ENCODE data around the gene RPL13. TPM values are rescaled to one million over a fixed set of nuclear protein-coding genes. Genes with fewer than 3 reads are reported as not detected.

The RPL13 gene
- total RNA-seq, 1 donor from 2014 or later, result 8,204 TPM

DNA sequence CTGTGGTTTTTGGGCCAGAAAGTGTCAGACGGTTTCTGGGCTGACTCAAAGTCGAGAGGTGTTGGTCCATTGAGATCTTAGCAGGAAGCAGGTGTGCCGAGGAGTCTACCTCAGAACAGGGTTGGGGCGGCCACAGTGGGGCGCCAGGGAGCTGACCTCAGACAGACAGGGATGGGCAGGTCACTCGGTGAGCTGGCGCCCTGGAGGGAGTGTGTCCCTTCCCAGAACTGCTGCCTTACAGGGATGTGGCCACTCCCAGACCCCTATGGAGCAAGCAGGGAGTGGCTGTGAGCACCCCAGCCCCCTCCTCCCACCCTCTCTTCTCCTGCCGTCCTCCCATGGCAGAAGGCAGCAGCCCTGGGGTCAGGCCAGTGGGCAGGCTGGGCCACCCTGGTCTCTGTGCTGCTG is 39.0 kb downstream of the RPL13 start:
- H3K27ac ChIP-seq, result no peak overlapping the region
- intact Hi-C loops (cut with DNase I), result no loop called here

DNA sequence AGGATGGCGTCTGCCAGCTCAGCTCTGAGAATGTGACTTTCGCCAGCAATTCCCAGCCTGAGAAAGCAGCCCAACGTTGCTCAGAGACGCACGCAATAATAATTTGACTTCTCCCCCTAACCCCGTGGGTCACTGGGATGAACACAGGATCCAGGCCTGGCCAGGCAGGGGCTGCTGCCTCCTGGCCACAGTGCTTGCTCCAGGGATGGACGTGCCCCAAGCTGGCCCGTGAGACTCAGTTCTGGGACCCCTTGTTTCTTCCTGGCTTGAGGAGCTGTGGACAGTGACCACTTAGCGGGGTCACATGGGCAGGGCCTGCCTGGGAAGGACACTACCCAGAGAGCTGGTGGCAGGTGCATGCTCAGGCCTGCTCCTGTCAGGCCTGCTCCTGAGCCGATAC is 39.4 kb downstream of the RPL13 start:
- Histone ChIP-seq H3K27ac (no peak overlapping the region), H3K4me1 (peaks cover 9% of the 10 kb centered on the region), H3K36me3 (no peaks in the 10 kb centered on the region), H3K4me3 (no peak overlapping the region), H3K27me3 (no peaks in the 10 kb centered on the region), H3K9me3 (no peaks in the 10 kb centered on the region)
- no peak for DNase-seq (ENCODE audit: extremely low spot score in 2 of 2)
- TF ChIP-seq POLR2AphosphoS5 (IDR thresholded peaks at IDR 0.05; ENCODE audit: insufficient read depth in 1 of 2, low read depth in 1 of 2), result no peak
- TF ChIP-seq, protein P1, sequence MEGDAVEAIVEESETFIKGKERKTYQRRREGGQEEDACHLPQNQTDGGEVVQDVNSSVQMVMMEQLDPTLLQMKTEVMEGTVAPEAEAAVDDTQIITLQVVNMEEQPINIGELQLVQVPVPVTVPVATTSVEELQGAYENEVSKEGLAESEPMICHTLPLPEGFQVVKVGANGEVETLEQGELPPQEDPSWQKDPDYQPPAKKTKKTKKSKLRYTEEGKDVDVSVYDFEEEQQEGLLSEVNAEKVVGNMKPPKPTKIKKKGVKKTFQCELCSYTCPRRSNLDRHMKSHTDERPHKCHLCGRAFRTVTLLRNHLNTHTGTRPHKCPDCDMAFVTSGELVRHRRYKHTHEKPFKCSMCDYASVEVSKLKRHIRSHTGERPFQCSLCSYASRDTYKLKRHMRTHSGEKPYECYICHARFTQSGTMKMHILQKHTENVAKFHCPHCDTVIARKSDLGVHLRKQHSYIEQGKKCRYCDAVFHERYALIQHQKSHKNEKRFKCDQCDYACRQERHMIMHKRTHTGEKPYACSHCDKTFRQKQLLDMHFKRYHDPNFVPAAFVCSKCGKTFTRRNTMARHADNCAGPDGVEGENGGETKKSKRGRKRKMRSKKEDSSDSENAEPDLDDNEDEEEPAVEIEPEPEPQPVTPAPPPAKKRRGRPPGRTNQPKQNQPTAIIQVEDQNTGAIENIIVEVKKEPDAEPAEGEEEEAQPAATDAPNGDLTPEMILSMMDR (IDR thresholded peaks at IDR 0.05), result no peak
- TF ChIP-seq POLR2A (IDR thresholded peaks at IDR 0.05), result no peak
- intact Hi-C loops (cut with DNase I), result no loop called here

More for the DNA sequence above, 39.0 kb downstream of the RPL13 start:
- Histone ChIP-seq H3K27me3 (no peaks in the 10 kb centered on the region), H3K36me3 (no peaks in the 10 kb centered on the region), H3K4me1 (peaks cover 9% of the 10 kb centered on the region), H3K4me3 (no peak overlapping the region), H3K9me3 (no peaks in the 10 kb centered on the region)
- TF ChIP-seq, protein P1 (IDR thresholded peaks at IDR 0.05), result no peak
- no peak for TF ChIP-seq POLR2AphosphoS5 (IDR thresholded peaks at IDR 0.05; ENCODE audit: insufficient read depth in 1 of 2, low read depth in 1 of 2)
- TF ChIP-seq POLR2A (IDR thresholded peaks at IDR 0.05), result no peak
- no peak for DNase-seq (ENCODE audit: extremely low spot score in 2 of 2)

DNA sequence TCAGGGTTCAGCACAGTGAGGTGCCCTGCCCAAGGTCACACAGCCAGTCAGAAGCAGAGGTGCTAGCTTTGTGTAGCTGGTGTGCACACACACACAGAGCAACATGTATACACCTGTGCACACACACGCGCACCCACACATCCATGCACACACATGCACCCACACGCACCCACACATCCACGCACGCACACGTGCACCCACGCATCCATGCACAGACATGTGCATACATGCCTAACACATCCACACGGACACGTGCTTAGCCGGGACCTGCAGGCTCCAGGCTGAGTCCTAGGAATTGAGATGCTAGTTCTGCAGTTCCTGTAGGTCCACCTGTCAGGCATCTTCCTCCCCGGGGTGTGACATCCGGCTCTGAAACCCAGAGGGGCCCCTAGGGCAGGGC is 39.9 kb downstream of the RPL13 start:
- Histone ChIP-seq H3K27me3 (no peaks in the 10 kb centered on the region), H3K36me3 (no peaks in the 10 kb centered on the region), H3K4me1 (peaks cover 9% of the 10 kb centered on the region), H3K9me3 (no peaks in the 10 kb centered on the region), H3K27ac (no peak overlapping the region), H3K4me3 (no peak overlapping the region)
- TF ChIP-seq, protein P1 (IDR thresholded peaks at IDR 0.05), result no peak
- no peak for TF ChIP-seq POLR2AphosphoS5 (IDR thresholded peaks at IDR 0.05; ENCODE audit: insufficient read depth in 1 of 2, low read depth in 1 of 2)
- TF ChIP-seq POLR2A (IDR thresholded peaks at IDR 0.05), result no peak
- DNase-seq (ENCODE audit: extremely low spot score in 2 of 2), result no peak
- intact Hi-C loops (cut with DNase I), result no loop called here

DNA sequence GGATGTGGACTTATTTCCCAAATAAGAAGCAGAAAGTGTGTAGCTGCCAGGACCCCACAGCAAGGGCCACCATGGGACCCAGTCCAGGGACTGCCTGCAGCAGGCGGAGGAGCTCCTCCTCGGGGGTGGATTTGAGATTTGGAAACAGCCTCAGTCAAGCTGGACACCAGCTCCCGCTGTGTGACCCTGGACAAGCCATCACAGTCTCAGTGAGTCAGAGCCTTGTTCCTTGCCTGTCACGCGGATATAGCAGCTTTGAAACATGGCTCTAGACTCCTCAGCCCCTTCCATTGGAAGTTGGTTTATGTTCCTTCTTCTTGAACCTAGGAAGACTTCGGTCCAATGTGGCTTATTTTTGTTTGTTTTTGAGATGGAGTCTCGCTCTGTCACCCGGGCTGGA is 40.5 kb downstream of the RPL13 start:
- Histone ChIP-seq H3K4me1 (peaks cover 9% of the 10 kb centered on the region), H3K9me3 (no peaks in the 10 kb centered on the region), H3K4me3 (no peak overlapping the region), H3K27ac (no peak overlapping the region), H3K36me3 (no peaks in the 10 kb centered on the region), H3K27me3 (no peaks in the 10 kb centered on the region)
- TF ChIP-seq, protein P1 (IDR thresholded peaks at IDR 0.05), result no peak
- TF ChIP-seq POLR2A (IDR thresholded peaks at IDR 0.05), result no peak
- DNase-seq (ENCODE audit: extremely low spot score in 2 of 2), result no peak
- intact Hi-C loops (cut with DNase I), result no loop called here

DNA sequence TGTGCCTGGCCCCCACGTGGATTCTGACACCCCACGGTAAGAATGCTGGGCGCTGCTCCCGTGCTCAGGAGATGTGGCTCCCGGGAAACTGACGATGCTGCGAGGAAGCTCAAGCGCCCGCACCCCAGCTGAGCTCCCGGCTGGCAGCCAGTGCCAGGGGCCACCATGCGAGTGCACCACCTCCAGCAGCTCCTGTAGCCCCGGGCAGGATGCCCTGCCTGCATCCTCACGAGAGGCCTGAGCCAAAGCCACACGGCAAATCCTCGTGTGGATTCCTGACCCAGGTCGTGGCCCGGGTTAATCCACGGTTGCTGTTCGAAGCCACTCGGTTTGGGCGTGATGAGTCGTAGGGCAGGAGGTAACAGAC is 41.4 kb downstream of the RPL13 start:
- no peak for DNase-seq (ENCODE audit: extremely low spot score in 2 of 2)
- Histone ChIP-seq H3K27me3 (no peaks in the 10 kb centered on the region), H3K36me3 (no peaks in the 10 kb centered on the region), H3K27ac (no peak overlapping the region), H3K4me1 (peaks cover 9% of the 10 kb centered on the region), H3K9me3 (no peaks in the 10 kb centered on the region), H3K4me3 (peak overlapping the region in 1 of 2 donors; percentile 21)
- no peak for TF ChIP-seq POLR2AphosphoS5 (IDR thresholded peaks at IDR 0.05; ENCODE audit: insufficient read depth in 1 of 2, low read depth in 1 of 2)
- TF ChIP-seq POLR2A (IDR thresholded peaks at IDR 0.05), result no peak
- TF ChIP-seq, protein P1 (IDR thresholded peaks at IDR 0.05), result no peak
- intact Hi-C loops (cut with DNase I), result no loop called here
